H1 (cell line): ENCODE data around the gene PFDN6. TPM values are rescaled to one million over a fixed set of nuclear protein-coding genes. Genes with fewer than 3 reads are reported as not detected.
A peak's percentile ranks its signal among the peaks of the same experiment; 100 is the strongest.

Experiments used
- CTCF ChIA-PET: fragments of 300-600 bp; sonication (Branson Sonifier 250); formaldehyde crosslinking; loops from one replicate; lab custom pipeline; 2021; ENCODE audit not compliant: partially characterized antibody; lab: Charles Lee
- POLR2A ChIA-PET: fragments of 300-600 bp; sonication (Branson Sonifier 250); formaldehyde crosslinking; loops from one replicate; lab custom pipeline; 2021; ENCODE audit warnings: inconsistent platforms; ENCODE audit not compliant: partially characterized antibody; lab: Charles Lee
- DNase-seq, 2 experiments: peaks; one replicate each; pipeline versions ENCODE4 v3.0.0 to v3.0.0-alpha.2; 2010 to 2022; ENCODE audit warnings: low spot score in 2 of 2, low read depth in 1 of 2, mixed read lengths in 1 of 2
- FAIRE-seq: peaks from 2 replicates; lab custom pipeline; 2011; peaks lifted over from hg19 to GRCh38; lab: Jason Lieb, UNC
- H2AFZ ChIP-seq: 2 replicates; pipeline ENCODE4 v1.8.1; 2012; ENCODE audit warnings: low read length, inconsistent platforms
- H2AK5ac ChIP-seq: 2 replicates; pipeline ENCODE4 v1.6.1; 2013; ENCODE audit warnings: low read depth, low read length
- H2BK120ac ChIP-seq: replicated peaks from 2 replicates; pipeline ENCODE3; 2013; ENCODE audit warnings: low read depth, low read length, inconsistent platforms
- H2BK12ac ChIP-seq: 2 replicates; pipeline ENCODE4 v1.6.1; 2013; ENCODE audit warnings: low read depth, low read length
- H2BK15ac ChIP-seq: 2 replicates; pipeline ENCODE4 v1.6.1; 2013; ENCODE audit warnings: low read length
- H2BK20ac ChIP-seq: 2 replicates; pipeline ENCODE4 v1.6.1; 2013; ENCODE audit warnings: low read length
- H2BK5ac ChIP-seq: 2 replicates; pipeline ENCODE4 v1.6.1; 2013; ENCODE audit warnings: low read depth, low read length
- H3K14ac ChIP-seq: 2 replicates; pipeline ENCODE4 v1.6.1; 2013; ENCODE audit warnings: inconsistent platforms; ENCODE audit not compliant: insufficient read length
- H3K18ac ChIP-seq: 2 replicates; pipeline ENCODE4 v1.6.1; 2013; ENCODE audit warnings: low read length; ENCODE audit errors: extremely low read depth
- H3K23ac ChIP-seq: 2 replicates; pipeline ENCODE4 v1.6.1; 2013; ENCODE audit warnings: inconsistent platforms; ENCODE audit not compliant: insufficient read length
- H3K23me2 ChIP-seq: 2 replicates; pipeline ENCODE4 v1.6.1; 2013; ENCODE audit warnings: low read depth, low read length
- H3K27ac ChIP-seq: 2 replicates; pipeline ENCODE4 v1.6.1; 2011; ENCODE audit warnings: low read depth, low read length, inconsistent platforms
- H3K27me3 ChIP-seq, 4 experiments: replicated peaks in 1 of 4; 1 replicate in 1 of 4; 2 replicates in 3 of 4; pipeline versions ENCODE4 v1.6.1 to v1.8.1; 2011 to 2013; ENCODE audit warnings: low read length in 3 of 4, mild to moderate bottlenecking in 3 of 4, inconsistent platforms in 2 of 4, mixed read lengths in 2 of 4, moderate library complexity in 1 of 4; ENCODE audit not compliant: control insufficient read depth in 3 of 4, insufficient read depth in 3 of 4; ENCODE audit errors: extremely low read depth in 1 of 4
- H3K36me3 ChIP-seq, 4 experiments: 2 replicates each; pipeline versions ENCODE4 v1.6.1 to v1.8.1; 2011 to 2013; ENCODE audit warnings: mild to moderate bottlenecking in 4 of 4, low read length in 3 of 4, moderate library complexity in 2 of 4, control low read depth in 1 of 4, inconsistent platforms in 1 of 4; ENCODE audit not compliant: insufficient read depth in 4 of 4, control insufficient read depth in 2 of 4
- H3K4ac ChIP-seq: replicated peaks from 2 replicates; pipeline ENCODE3; 2013; ENCODE audit warnings: low read length, low read depth, mixed read lengths, inconsistent platforms; ENCODE audit not compliant: insufficient read length
- H3K4me1 ChIP-seq, 4 experiments: replicated peaks in 1 of 4; 1 replicate in 1 of 4; 2 replicates in 3 of 4; pipeline versions ENCODE4 v1.6.1 to v1.8.1; 2011 to 2013; ENCODE audit warnings: low read length in 3 of 4, inconsistent platforms in 2 of 4, mixed read lengths in 1 of 4; ENCODE audit not compliant: insufficient read depth in 4 of 4, control insufficient read depth in 3 of 4
- H3K4me2 ChIP-seq, 2 experiments: 2 replicates each; pipeline versions ENCODE4 v1.6.1 to v1.8.1; 2011 to 2013; ENCODE audit warnings: low read depth in 2 of 2, low read length in 2 of 2, control low read depth in 1 of 2, inconsistent platforms in 1 of 2, mild to moderate bottlenecking in 1 of 2; ENCODE audit not compliant: insufficient read depth in 1 of 2
- H3K4me3 ChIP-seq, 4 experiments: fragments of 200-600, 300-600 bp in 1 of 4; sonication (generic), shearing (Covaris generic), sonication (Bioruptor Twin) in 1 of 4; 2 replicates each; pipeline versions ENCODE4 v1.5.1 to v1.8.1; 2011 to 2016; ENCODE audit warnings: low read length in 4 of 4, low read depth in 3 of 4, control low read depth in 2 of 4, inconsistent platforms in 2 of 4, mild to moderate bottlenecking in 2 of 4, mixed read lengths in 1 of 4, moderate library complexity in 1 of 4; ENCODE audit not compliant: insufficient read depth in 2 of 4; ENCODE audit errors: extremely low read depth in 1 of 4
- H3K56ac ChIP-seq: replicated peaks from 2 replicates; pipeline ENCODE3; 2013; ENCODE audit warnings: low read depth, mild to moderate bottlenecking, mixed read lengths, low read length, inconsistent platforms; ENCODE audit not compliant: insufficient read length
- H3K79me1 ChIP-seq: 2 replicates; pipeline ENCODE4 v1.6.1; 2013; ENCODE audit warnings: low read depth, low read length, control low read depth
- H3K79me2 ChIP-seq, 2 experiments: 2 replicates each; pipeline versions ENCODE4 v1.6.1 to v1.8.1; 2012 to 2013; ENCODE audit warnings: low read length in 2 of 2, mild to moderate bottlenecking in 2 of 2, inconsistent platforms in 1 of 2; ENCODE audit not compliant: insufficient read depth in 2 of 2, control insufficient read depth in 1 of 2
- H3K9ac ChIP-seq, 4 experiments: replicated peaks in 1 of 4; 1 replicate in 1 of 4; 2 replicates in 3 of 4; pipeline versions ENCODE4 v1.6.1 to v1.8.1; 2011 to 2013; ENCODE audit warnings: low read depth in 3 of 4, low read length in 3 of 4, control low read depth in 2 of 4, mild to moderate bottlenecking in 2 of 4, moderate library complexity in 2 of 4, inconsistent platforms in 1 of 4; ENCODE audit errors: extremely low read depth in 1 of 4
- H3K9me3 ChIP-seq, 2 experiments: 2 replicates each; pipeline versions ENCODE4 v1.6.1 to v1.8.1; 2012 to 2013; ENCODE audit warnings: mild to moderate bottlenecking in 2 of 2, moderate library complexity in 2 of 2, control low read depth in 1 of 2, inconsistent platforms in 1 of 2, low read depth in 1 of 2, low read length in 1 of 2, mixed read lengths in 1 of 2; ENCODE audit not compliant: insufficient read depth in 2 of 2
- H4K20me1 ChIP-seq, 2 experiments: replicated peaks in 1 of 2; 2 replicates each; pipeline versions ENCODE3 to v1.8.1; 2011 to 2013; ENCODE audit warnings: inconsistent platforms in 2 of 2, low read length in 2 of 2, mild to moderate bottlenecking in 1 of 2; ENCODE audit not compliant: insufficient read depth in 2 of 2, control insufficient read depth in 1 of 2
- H4K5ac ChIP-seq: 2 replicates; pipeline ENCODE4 v1.6.1; 2013; ENCODE audit warnings: low read length, low read depth, mixed read lengths, inconsistent platforms; ENCODE audit not compliant: insufficient read length
- H4K8ac ChIP-seq: 2 replicates; pipeline ENCODE4 v1.8.0; 2013; ENCODE audit warnings: mild to moderate bottlenecking, moderate library complexity, low read length, inconsistent platforms; ENCODE audit not compliant: insufficient read depth; ENCODE audit errors: extremely low read depth
- H4K91ac ChIP-seq: replicated peaks from 2 replicates; pipeline ENCODE3; 2013; ENCODE audit warnings: low read length, mixed read lengths, inconsistent platforms; ENCODE audit not compliant: insufficient read length
- CBX5 ChIP-seq: fragments of 300-800, 300-1000 bp; sonication (generic); IDR thresholded peaks from 2 replicates; pipeline ENCODE4 v1.7.1; 2016; ENCODE audit warnings: antibody characterized with exemption, low read length, low read depth
- CEBPB ChIP-seq: IDR thresholded peaks from 2 replicates; pipeline ENCODE4 v1.6.1; 2012; ENCODE audit warnings: low read depth, low read length
- MAFK ChIP-seq: IDR thresholded peaks from 2 replicates; pipeline ENCODE4 v1.6.1; 2012; ENCODE audit warnings: low read depth, mild to moderate bottlenecking, improper control_type of control experiment, low read length
- POLR2AphosphoS5 ChIP-seq: IDR thresholded peaks from 2 replicates; pipeline ENCODE4 v1.6.1; 2011; ENCODE audit warnings: low read depth, low read length
- RAD21 ChIP-seq, 2 experiments: IDR thresholded peaks in 1 of 2; conservative IDR thresholded peaks in 1 of 2; 2 replicates each; pipeline ENCODE4 v1.6.1; 2011; ENCODE audit warnings: low read depth in 2 of 2, low read length in 2 of 2, improper control_type of control experiment in 1 of 2, inconsistent platforms in 1 of 2, mild to moderate bottlenecking in 1 of 2, moderate library complexity in 1 of 2
- SP1 ChIP-seq: IDR thresholded peaks from 2 replicates; pipeline ENCODE4 v1.6.1; 2011; ENCODE audit warnings: low read depth, low read length
- SRF ChIP-seq: IDR thresholded peaks from 2 replicates; pipeline ENCODE4 v1.6.1; 2011; ENCODE audit warnings: mild to moderate bottlenecking, low read depth, low read length, moderate library complexity
- WGBS, 2 experiments: shearing (Covaris generic) in 1 of 2; methylation state at CpG; one replicate each; pipeline versions ENCODE4 v1.1.6 to v1.1.7; 2013 to 2015; ENCODE audit warnings: low lambda C conversion rate in 2 of 2, mixed read lengths in 2 of 2, inconsistent platforms in 1 of 2, low coverage in 1 of 2, missing lambda C conversion rate in 1 of 2; ENCODE audit not compliant: insufficient replicate concordance in 2 of 2, insufficient coverage in 1 of 2, insufficient read length in 1 of 2; ENCODE audit errors: extremely low coverage in 1 of 2, missing lambda C conversion rate in 1 of 2; 5-methylcytosine and 5-hydroxymethylcytosine counted together
- polyA plus RNA-seq, 7 experiments: library from polyadenylated mRNA; depleted of rRNA in 3 of 7; stranded (reverse) in 5 of 7; unstranded in 2 of 7; fragments of >200 nt in 5 of 7; fragments of 200-250 nt in 2 of 7; gene quantifications; 1 replicate in 5 of 7; 2 replicates in 1 of 7; 4 replicates in 1 of 7; pipeline versions ENCODE4 v1.2.1 to v1.2.3, GENCODE V29; 2011 to 2013; ENCODE audit warnings: missing spikeins in 2 of 7, mixed read lengths in 2 of 7
- total RNA-seq: library from RNA; stranded (reverse); fragmentation: NEBNext Ultra II Directional; extraction: Animal tissue kit (Norgen Biotek cat#: 25700); gene quantifications from 2 replicates; pipeline ENCODE4 v1.2.1, GENCODE V29; 2021
- TF ChIP-seq, protein P1 (sequence below): IDR thresholded peaks from 2 replicates; pipeline ENCODE4 v1.6.1; 2012; ENCODE audit warnings: inconsistent platforms

PFDN6 gene
- total and polyA plus RNA-seq, 2 of the 8 experiments (the other 6 are each of a cell fraction or from before 2014, with no cell fraction given) = 32.0 to 95.7 TPM

DNA sequence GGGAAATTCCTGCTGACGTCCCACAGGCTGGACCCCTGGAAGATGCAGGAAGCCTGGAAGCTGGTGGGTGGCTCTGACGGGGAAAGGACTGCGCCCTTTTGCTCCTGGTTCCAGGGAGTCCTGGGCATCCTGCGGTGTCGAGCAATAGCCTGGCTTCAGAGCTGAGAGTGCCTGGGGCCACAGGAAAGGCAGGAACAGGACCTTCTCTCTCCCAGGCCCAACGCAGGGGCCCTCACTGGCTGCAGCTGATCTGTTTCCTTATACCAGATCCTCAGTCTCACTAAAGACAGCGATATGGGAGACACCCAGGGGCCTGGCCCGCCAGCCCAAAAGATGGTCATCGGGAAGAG, 11.0 kb upstream of the PFDN6 start:
- H2AK5ac ChIP-seq = peak overlapping the region; percentile 6; the same call in 1 of the 2 replicates
- TF ChIP-seq SP1 = no peak
- TF ChIP-seq POLR2AphosphoS5 = no peak
- no peak for TF ChIP-seq SRF
- TF ChIP-seq CBX5 = no peak
- no peak for TF ChIP-seq CEBPB
- TF ChIP-seq, protein P1, sequence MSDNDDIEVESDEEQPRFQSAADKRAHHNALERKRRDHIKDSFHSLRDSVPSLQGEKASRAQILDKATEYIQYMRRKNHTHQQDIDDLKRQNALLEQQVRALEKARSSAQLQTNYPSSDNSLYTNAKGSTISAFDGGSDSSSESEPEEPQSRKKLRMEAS = no peak
- TF ChIP-seq MAFK = no peak
- no peak for TF ChIP-seq RAD21 (IDR thresholded peaks at IDR 0.05 in 1 of 2, conservative IDR thresholded peaks at IDR 0.05 in 1 of 2; ENCODE audit: low read depth in 2 of 2, low read length in 2 of 2)
- H3K79me2 ChIP-seq = peaks cover 12 to 20% of the 10 kb centered on the region in 2 experiments
- no peak overlapping the region for H3K18ac ChIP-seq
- H3K4ac ChIP-seq = peak overlapping the region; percentile 44
- 0 out of 2 replicates have a peak, but pooled peaks cover 4% of the 10 kb centered on the region for H3K79me1 ChIP-seq
- no peak overlapping the region; the same call in 1 of the 2 replicates for H4K8ac ChIP-seq
- no peak overlapping the region for H3K23ac ChIP-seq
- peaks cover 3 to 31% (median 12%) of the 10 kb centered on the region in 4 experiments for H3K4me1 ChIP-seq
- ChIA-PET POLR2A (interaction anchor here (1.7 to 12.0 kb wide), 10 partner anchors 10 to 309 kb away, joined by 4 to 337 read pairs (median 12); partner anchors contain the start of genes BRD2, CUTA, PFDN6 and RGL2), CTCF (interaction anchor here (0.9 to 8.0 kb wide), 11 partner anchors 12 to 198 kb away, joined by 3 to 81 read pairs (median 3); partner anchors contain the start of genes PFDN6, RGL2, TAPBP and WDR46)
- no peaks in the 10 kb centered on the region for H3K9me3 ChIP-seq
- no peak for DNase-seq
- H2BK20ac ChIP-seq = no peak overlapping the region
- H3K36me3 ChIP-seq = peaks cover 13 to 40% (median 36%) of the 10 kb centered on the region in 4 experiments; a peak in 7 of 8 replicates
- no peak for FAIRE-seq
- no peak overlapping the region for H3K27ac ChIP-seq
- H3K27me3 ChIP-seq = no peaks in the 10 kb centered on the region
- H3K14ac ChIP-seq = no peak overlapping the region
- 0 out of 2 replicates have a peak overlapping the region, but pooled peaks have one; percentile 86 for H2BK5ac ChIP-seq
- H3K9ac ChIP-seq = peak overlapping the region in 1 of 4 experiments; percentile 49; a peak in 2 of 7 replicates
- H2BK15ac ChIP-seq = peak overlapping the region; percentile 12; the same call in 1 of the 2 replicates
- peak overlapping the region in 3 of 4 experiments; percentile 55 to 81 (median 63); a peak in 6 of 8 replicates for H3K4me3 ChIP-seq
- WGBS, 2 experiments = 83% methylated on average over 9 of the region's 9 CpGs; no CpG with 5 or more reads in 1 of the 2 experiments
- no peak overlapping the region for H2BK120ac ChIP-seq
- H2AFZ ChIP-seq = no peak overlapping the region
- H4K5ac ChIP-seq = no peak overlapping the region
- peak overlapping the region; percentile 86 to 96 for H3K4me2 ChIP-seq
- peak overlapping the region; percentile 65; the same call in 1 of the 2 replicates for H2BK12ac ChIP-seq
- H4K91ac ChIP-seq = no peak overlapping the region
- peaks cover 13 to 15% of the 10 kb centered on the region in 2 experiments for H4K20me1 ChIP-seq
- H3K23me2 ChIP-seq = peaks cover 14% of the 10 kb centered on the region
- no peak overlapping the region for H3K56ac ChIP-seq
